GM23338 (cell line): ENCODE results near the gene TBATA.

Source experiments
- CREB1 ChIP-seq: fragments of 250-450 bp; sonication (Bioruptor Pico); IDR thresholded peaks from 2 replicates; pipeline ENCODE4 v1.5.0; 2020; ENCODE audit warnings: low read depth, mild to moderate bottlenecking, moderate library complexity
- CTCF ChIP-seq, 2 experiments: fragments of 200-600 bp in 1 of 2; sonication (generic) in 1 of 2; conservative IDR thresholded peaks; 2 replicates each; pipeline versions ENCODE4 v1.5.1 to v1.6.1; 2016 to 2017; ENCODE audit warnings: antibody characterized with exemption in 2 of 2, low read depth in 2 of 2, mild to moderate bottlenecking in 2 of 2, moderate library complexity in 1 of 2
- EZH2 ChIP-seq: fragments of 200-600 bp; sonication (generic); IDR thresholded peaks from one replicate; pipeline ENCODE4 v1.8.0; 2017; ENCODE audit warnings: antibody characterized with exemption, mild to moderate bottlenecking, low read depth; ENCODE audit not compliant: unreplicated experiment
- EZH2phosphoT487 ChIP-seq: fragments of 200-600 bp; sonication (generic); IDR thresholded peaks from one replicate; pipeline ENCODE4 v1.8.1; 2018; ENCODE audit warnings: antibody characterized with exemption; ENCODE audit not compliant: unreplicated experiment
- JUNB ChIP-seq: IDR thresholded peaks from one replicate; pipeline ENCODE4 v1.6.1; 2016; ENCODE audit warnings: antibody characterized with exemption; ENCODE audit not compliant: unreplicated experiment
- NANOG ChIP-seq: IDR thresholded peaks from 2 replicates; pipeline ENCODE4 v1.6.1; 2016; ENCODE audit warnings: antibody characterized with exemption, borderline replicate concordance
- POLR2AphosphoS5 ChIP-seq: IDR thresholded peaks from 2 replicates; pipeline ENCODE4 v1.6.1; 2016; ENCODE audit warnings: antibody characterized with exemption, low read depth
- STAT1 ChIP-seq: IDR thresholded peaks from one replicate; pipeline ENCODE4 v1.6.1; 2016; ENCODE audit warnings: antibody characterized with exemption; ENCODE audit not compliant: unreplicated experiment
- ZNF114 ChIP-seq: fragments of 250-450 bp; sonication (Bioruptor Pico); IDR thresholded peaks from 2 replicates; pipeline ENCODE4 v1.5.0; 2020; ENCODE audit warnings: mild to moderate bottlenecking, moderate library complexity
- ZNF331 ChIP-seq: fragments of 250-450 bp; sonication (Bioruptor Pico); IDR thresholded peaks from 2 replicates; pipeline ENCODE4 v1.5.0; 2020; ENCODE audit warnings: low read depth, mild to moderate bottlenecking, moderate library complexity
- TF ChIP-seq, protein P1 (sequence below): IDR thresholded peaks from one replicate; pipeline ENCODE4 v1.6.1; 2018; ENCODE audit warnings: antibody characterized with exemption; ENCODE audit not compliant: unreplicated experiment

DNA sequence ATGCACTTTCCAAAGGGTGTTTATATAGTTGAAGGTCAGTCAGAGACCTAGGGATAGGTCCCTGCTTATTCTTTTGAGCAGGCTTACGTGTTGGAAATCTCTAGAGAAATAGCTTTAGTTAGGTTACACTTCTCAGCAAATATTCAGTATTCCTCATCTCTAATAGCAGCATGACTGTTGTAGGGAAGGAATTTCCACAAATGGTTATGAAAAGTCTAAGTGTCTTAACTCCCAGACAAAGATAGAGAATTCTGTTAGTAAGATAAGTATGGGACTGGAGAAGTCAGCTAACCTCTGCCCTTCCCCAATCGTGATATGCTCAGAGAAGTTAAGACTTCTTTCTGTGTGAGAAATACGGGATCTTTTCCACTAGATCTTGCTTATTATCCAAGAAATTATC is 47.0 kb upstream of the TBATA start:
- no peak for TF ChIP-seq POLR2AphosphoS5
- no peak for TF ChIP-seq CTCF (conservative IDR thresholded peaks at IDR 0.05; ENCODE audit: low read depth in 2 of 2)
- TF ChIP-seq EZH2, result no peak
- TF ChIP-seq CREB1 (CRISPR knock-in tag), result no peak
- no peak for TF ChIP-seq ZNF331 (CRISPR knock-in tag)
- TF ChIP-seq ZNF114 (CRISPR knock-in tag), result no peak
- TF ChIP-seq EZH2phosphoT487, result no peak
- no peak for TF ChIP-seq JUNB
- no peak for TF ChIP-seq NANOG
- TF ChIP-seq, protein P1, sequence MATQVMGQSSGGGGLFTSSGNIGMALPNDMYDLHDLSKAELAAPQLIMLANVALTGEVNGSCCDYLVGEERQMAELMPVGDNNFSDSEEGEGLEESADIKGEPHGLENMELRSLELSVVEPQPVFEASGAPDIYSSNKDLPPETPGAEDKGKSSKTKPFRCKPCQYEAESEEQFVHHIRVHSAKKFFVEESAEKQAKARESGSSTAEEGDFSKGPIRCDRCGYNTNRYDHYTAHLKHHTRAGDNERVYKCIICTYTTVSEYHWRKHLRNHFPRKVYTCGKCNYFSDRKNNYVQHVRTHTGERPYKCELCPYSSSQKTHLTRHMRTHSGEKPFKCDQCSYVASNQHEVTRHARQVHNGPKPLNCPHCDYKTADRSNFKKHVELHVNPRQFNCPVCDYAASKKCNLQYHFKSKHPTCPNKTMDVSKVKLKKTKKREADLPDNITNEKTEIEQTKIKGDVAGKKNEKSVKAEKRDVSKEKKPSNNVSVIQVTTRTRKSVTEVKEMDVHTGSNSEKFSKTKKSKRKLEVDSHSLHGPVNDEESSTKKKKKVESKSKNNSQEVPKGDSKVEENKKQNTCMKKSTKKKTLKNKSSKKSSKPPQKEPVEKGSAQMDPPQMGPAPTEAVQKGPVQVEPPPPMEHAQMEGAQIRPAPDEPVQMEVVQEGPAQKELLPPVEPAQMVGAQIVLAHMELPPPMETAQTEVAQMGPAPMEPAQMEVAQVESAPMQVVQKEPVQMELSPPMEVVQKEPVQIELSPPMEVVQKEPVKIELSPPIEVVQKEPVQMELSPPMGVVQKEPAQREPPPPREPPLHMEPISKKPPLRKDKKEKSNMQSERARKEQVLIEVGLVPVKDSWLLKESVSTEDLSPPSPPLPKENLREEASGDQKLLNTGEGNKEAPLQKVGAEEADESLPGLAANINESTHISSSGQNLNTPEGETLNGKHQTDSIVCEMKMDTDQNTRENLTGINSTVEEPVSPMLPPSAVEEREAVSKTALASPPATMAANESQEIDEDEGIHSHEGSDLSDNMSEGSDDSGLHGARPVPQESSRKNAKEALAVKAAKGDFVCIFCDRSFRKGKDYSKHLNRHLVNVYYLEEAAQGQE, result no peak
- TF ChIP-seq STAT1, result no peak
